HCT116 (cell line): ENCODE results near the gene VSTM2B. TPM values are rescaled to one million over a fixed set of nuclear protein-coding genes. Genes with fewer than 3 reads are reported as not detected.

ENCODE experiments used
- ATAC-seq: fragments of 200-7000 bp; cut with Tn5 transposase; 2 replicates; pipeline ENCODE4 v1.9.1; 2020; ENCODE audit warnings: mild to moderate bottlenecking, moderate library complexity
- BruUV-seq: library from RNA; stranded (reverse); fragments of 400-500 nt; replicated peaks from 2 replicates; lab custom pipeline; 2021; lab: Mats Ljungman, UMichigan
- CTCF ChIA-PET: fragments of 300-600 bp; sonication (Branson Sonifier 250); formaldehyde crosslinking; loops from one replicate; lab custom pipeline; 2021; ENCODE audit warnings: antibody characterized with exemption; lab: Charles Lee
- POLR2A ChIA-PET: fragments of 300-600, 350-600 bp; sonication (Branson Sonifier 250); formaldehyde crosslinking; loops from one replicate; lab custom pipeline; 2021; ENCODE audit warnings: antibody characterized with exemption; lab: Charles Lee
- RAD21 ChIA-PET, 2 experiments: fragments of 300-600 bp; sonication (Branson Sonifier 250); formaldehyde crosslinking; loops; one replicate each; lab custom pipeline; 2023; ENCODE audit warnings: low total read pairs in 2 of 2; ENCODE audit not compliant: uncharacterized antibody in 2 of 2, unreplicated experiment in 2 of 2, low non-redundant PET in 1 of 2; lab: Charles Lee
- DNase-seq: peaks from one replicate; pipeline ENCODE4 v3.0.0-alpha.2; 2010; ENCODE audit warnings: low read depth, low spot score
- H2AFZ ChIP-seq: fragments of 200-600 bp; shearing (Covaris generic), sonication (generic); 2 replicates; pipeline ENCODE4 v1.6.1; 2017; ENCODE audit warnings: low read depth, mixed run types, mixed read lengths, antibody characterized with exemption, low read length; ENCODE audit not compliant: poor library complexity, severe bottlenecking
- H3K27ac ChIP-seq: 2 replicates; pipeline ENCODE4 v1.5.1; 2012; ENCODE audit warnings: low read depth, low read length
- H3K27me3 ChIP-seq: fragments of 200-600 bp; sonication (generic); 2 replicates; pipeline ENCODE4 v1.6.1; 2016; ENCODE audit warnings: mixed run types, low read length, mixed read lengths; ENCODE audit not compliant: insufficient read depth
- H3K36me3 ChIP-seq, 2 experiments: fragments of 200-500 bp in 1 of 2; fragments of 200-600 bp in 1 of 2; sonication (Bioruptor generic) in 1 of 2; sonication (generic) in 1 of 2; 2 replicates each; pipeline versions ENCODE4 v1.5.1 to v1.6.1; 2014 to 2016; ENCODE audit warnings: low read length in 2 of 2, inconsistent platforms in 1 of 2, mixed read lengths in 1 of 2, mixed run types in 1 of 2; ENCODE audit not compliant: insufficient read depth in 2 of 2, control insufficient read depth in 1 of 2
- H3K4me1 ChIP-seq, 2 experiments: fragments of 200-600 bp in 1 of 2; sonication (generic) in 1 of 2; 2 replicates each; pipeline versions ENCODE4 v1.5.1 to v1.6.1; 2012 to 2017; ENCODE audit warnings: low read length in 2 of 2, inconsistent platforms in 1 of 2, mild to moderate bottlenecking in 1 of 2, mixed read lengths in 1 of 2, mixed run types in 1 of 2, moderate library complexity in 1 of 2; ENCODE audit not compliant: insufficient read depth in 2 of 2, control insufficient read depth in 1 of 2
- H3K4me2 ChIP-seq: fragments of 200-600 bp; sonication (generic); 2 replicates; pipeline ENCODE4 v1.6.1; 2017; ENCODE audit warnings: mixed run types, low read length, mixed read lengths
- H3K4me3 ChIP-seq, 2 experiments: fragments of 200-600 bp in 1 of 2; sonication (generic) in 1 of 2; replicated peaks in 1 of 2; 2 replicates each; pipeline ENCODE4 v1.5.1; 2011 to 2016; ENCODE audit warnings: low read length in 2 of 2, control low read depth in 1 of 2, low read depth in 1 of 2, mild to moderate bottlenecking in 1 of 2, mixed read lengths in 1 of 2, mixed run types in 1 of 2
- H3K79me2 ChIP-seq: fragments of 200-600 bp; sonication (generic); 2 replicates; pipeline ENCODE4 v1.6.1; 2017; ENCODE audit warnings: mild to moderate bottlenecking, mixed run types, low read length, moderate library complexity, mixed read lengths; ENCODE audit not compliant: insufficient read depth
- H3K9ac ChIP-seq: fragments of 200-600 bp; sonication (generic); 2 replicates; pipeline ENCODE4 v1.6.1; 2016; ENCODE audit warnings: low read length, mixed read lengths
- H3K9me2 ChIP-seq: fragments of 200-600 bp; sonication (generic), shearing (Covaris generic); 2 replicates; pipeline ENCODE4 v1.6.1; 2017; ENCODE audit warnings: mixed run types, mild to moderate bottlenecking, moderate library complexity; ENCODE audit not compliant: insufficient read depth
- H3K9me3 ChIP-seq, 2 experiments: fragments of 200-500 bp in 1 of 2; fragments of 200-600 bp in 1 of 2; sonication (Bioruptor generic) in 1 of 2; sonication (generic) in 1 of 2; 2 replicates each; pipeline ENCODE4 v1.6.1; 2014 to 2017; ENCODE audit warnings: low read length in 2 of 2, mixed read lengths in 2 of 2, inconsistent platforms in 1 of 2, low read depth in 1 of 2, mild to moderate bottlenecking in 1 of 2, mixed run types in 1 of 2, moderate library complexity in 1 of 2; ENCODE audit not compliant: control insufficient read depth in 1 of 2, insufficient read depth in 1 of 2
- H4K20me1 ChIP-seq: fragments of 200-600 bp; sonication (generic), shearing (Covaris generic); 2 replicates; pipeline ENCODE4 v1.6.1; 2017; ENCODE audit warnings: mixed run types, mild to moderate bottlenecking, moderate library complexity; ENCODE audit not compliant: insufficient read depth
- CEBPB ChIP-seq: IDR thresholded peaks from 2 replicates; pipeline ENCODE4 v1.6.1; 2012; ENCODE audit warnings: low read depth
- EGR1 ChIP-seq: IDR thresholded peaks from 2 replicates; pipeline ENCODE4 v1.6.1; 2012; ENCODE audit warnings: low read depth
- EZH2 ChIP-seq: fragments of 200-600 bp; sonication (generic); IDR thresholded peaks from 2 replicates; pipeline ENCODE4 v1.6.1; 2017; ENCODE audit warnings: antibody characterized with exemption, mixed run types
- EZH2phosphoT487 ChIP-seq: fragments of 200-600 bp; IDR thresholded peaks from 2 replicates; pipeline ENCODE4 v1.6.1; 2018; ENCODE audit warnings: antibody characterized with exemption, borderline replicate concordance
- FOSL1 ChIP-seq: IDR thresholded peaks from 2 replicates; pipeline ENCODE4 v1.6.1; 2012; ENCODE audit warnings: low read depth
- JUND ChIP-seq: IDR thresholded peaks from 2 replicates; pipeline ENCODE4 v1.6.1; 2012
- POLR2A ChIP-seq: IDR thresholded peaks from 2 replicates; pipeline ENCODE4 v1.7.0; 2011; ENCODE audit warnings: borderline replicate concordance; ENCODE audit not compliant: insufficient read depth, insufficient read length; ENCODE audit errors: extremely low read depth
- POLR2AphosphoS5 ChIP-seq: IDR thresholded peaks from 2 replicates; pipeline ENCODE4 v1.6.1; 2011; ENCODE audit warnings: mild to moderate bottlenecking, low read depth, low read length, moderate library complexity
- SIN3A ChIP-seq: IDR thresholded peaks from 2 replicates; pipeline ENCODE4 v1.6.1; 2012; ENCODE audit warnings: low read depth
- SP1 ChIP-seq: IDR thresholded peaks from 2 replicates; pipeline ENCODE4 v1.6.1; 2012; ENCODE audit warnings: low read depth
- SRF ChIP-seq: IDR thresholded peaks from 2 replicates; pipeline ENCODE4 v1.6.1; 2012; ENCODE audit warnings: low read depth
- TCF7L2 ChIP-seq: IDR thresholded peaks from 2 replicates; pipeline ENCODE4 v1.7.0; 2011; ENCODE audit warnings: borderline replicate concordance, inconsistent platforms; ENCODE audit not compliant: insufficient read depth, insufficient read length; ENCODE audit errors: extremely low read depth
- YY1 ChIP-seq: IDR thresholded peaks from 2 replicates; pipeline ENCODE4 v1.6.1; 2011; ENCODE audit warnings: low read length, low read depth, moderate library complexity, mild to moderate bottlenecking; ENCODE audit not compliant: insufficient replicate concordance; ENCODE audit errors: extremely low read depth
- ZFX ChIP-seq: fragments of 450-650 bp; IDR thresholded peaks from 2 replicates; pipeline ENCODE4 v1.6.1; 2017
- ZNF274 ChIP-seq: fragments of 200-500 bp; sonication (Bioruptor generic); IDR thresholded peaks from 2 replicates; pipeline ENCODE4 v1.6.1; 2014; ENCODE audit warnings: mild to moderate bottlenecking, low read depth, low read length, inconsistent platforms
- intact Hi-C: fragments of 100-400 bp; cut with micrococcal nuclease; formaldehyde crosslinking; loops from 2 replicates; pipeline ENCODE4 v1.10.0; 2022
- total RNA-seq: library from RNA; stranded (reverse); gene quantifications from one replicate; pipeline ENCODE4 v1.2.1, GENCODE V29; 2021; ENCODE audit not compliant: unreplicated experiment
- TF ChIP-seq, protein P1 (sequence below): IDR thresholded peaks from 2 replicates; pipeline ENCODE4 v1.6.1; 2012; ENCODE audit warnings: low read depth
- TF ChIP-seq, protein P2 (sequence below): IDR thresholded peaks from 2 replicates; pipeline ENCODE4 v1.6.1; 2011; ENCODE audit warnings: mild to moderate bottlenecking, low read length, moderate library complexity; ENCODE audit not compliant: insufficient replicate concordance; ENCODE audit errors: extremely low read depth
- TF ChIP-seq, protein P3 (sequence below): IDR thresholded peaks from 2 replicates; pipeline ENCODE4 v1.6.1; 2012
- TF ChIP-seq, protein P4 (sequence below): IDR thresholded peaks from 2 replicates; pipeline ENCODE4 v1.6.1; 2012

Gene VSTM2B
- total RNA-seq, 1 experiment from 2014 or later: not detected

DNA sequence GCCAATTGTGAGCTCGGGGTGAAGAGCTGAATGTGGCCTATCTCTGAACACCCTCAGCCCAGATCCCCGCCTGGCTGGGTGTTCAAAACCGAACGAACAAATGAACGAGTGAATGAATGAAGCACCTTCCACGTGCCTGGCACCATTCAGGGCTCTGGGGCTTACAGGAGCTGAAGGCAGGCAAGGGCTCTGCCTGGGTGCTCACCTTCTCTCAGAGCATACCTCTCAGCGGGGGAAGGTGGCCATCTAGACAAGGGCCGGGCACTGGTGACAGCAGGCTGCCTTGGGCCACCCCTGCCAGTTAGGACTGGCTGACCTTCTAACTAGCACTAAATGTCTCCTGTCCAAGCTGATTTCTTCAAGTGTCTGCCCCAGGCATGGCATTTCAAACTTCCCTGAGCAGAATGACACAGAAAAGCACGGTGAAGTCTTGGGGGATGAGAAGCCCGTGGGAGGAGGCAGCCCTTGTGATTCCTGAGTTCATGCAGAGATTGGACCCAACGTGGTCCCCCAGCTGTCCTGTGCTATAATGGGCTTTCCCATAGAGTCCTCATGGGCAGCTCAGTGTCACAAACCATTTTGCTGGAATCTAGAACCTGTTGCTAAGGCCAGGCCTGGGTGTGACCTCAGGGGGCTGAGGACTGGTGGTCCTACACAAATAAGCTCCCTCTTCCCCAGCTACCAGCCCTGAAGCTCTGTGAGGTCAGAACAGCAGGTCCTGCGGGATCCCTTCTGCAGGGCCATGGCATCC lies 27.9 kb upstream of the VSTM2B start (continued):
- no peak for TF ChIP-seq ZNF274
- no peak for TF ChIP-seq SIN3A
- TF ChIP-seq EZH2phosphoT487: no peak
- TF ChIP-seq POLR2A: no peak
- TF ChIP-seq YY1: no peak
- no peak for TF ChIP-seq ZFX

DNA sequence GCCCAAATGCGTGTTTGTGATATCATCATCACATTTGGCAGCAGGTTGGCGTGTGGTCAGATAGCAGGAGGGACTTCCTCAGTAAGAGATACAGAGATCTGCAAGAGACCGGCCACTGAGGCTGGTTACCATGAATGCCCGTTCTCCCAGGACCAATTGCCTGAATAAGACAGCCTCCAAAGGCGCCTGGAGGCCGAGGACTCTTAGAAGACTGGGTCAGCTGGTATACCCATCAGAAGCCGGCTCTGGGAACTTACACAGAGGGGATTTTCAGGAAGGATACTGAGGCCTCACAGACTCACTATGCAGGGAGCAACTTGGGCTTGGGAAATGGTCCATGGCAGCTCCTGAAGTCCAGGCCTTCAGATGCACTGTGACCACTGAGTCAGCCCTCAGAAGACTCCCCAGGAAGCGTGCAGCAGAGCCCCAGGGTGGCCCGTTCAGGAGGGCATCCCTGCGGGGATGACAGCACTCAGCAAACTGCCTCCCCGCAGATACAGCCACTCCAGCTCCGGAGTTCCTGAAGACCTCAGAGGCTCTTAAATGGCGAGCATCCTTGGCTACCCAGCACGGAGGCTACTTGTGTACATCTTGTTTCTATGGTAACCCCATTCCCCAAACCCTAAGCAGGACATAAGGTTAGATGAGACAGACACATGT lies 26.4 kb upstream of the VSTM2B start:
- Histone ChIP-seq H3K79me2 (no peaks in the 10 kb centered on the region), H3K4me2 (no peak overlapping the region), H3K9ac (no peak overlapping the region), H3K9me2 (no peaks in the 10 kb centered on the region), H3K27me3 (peaks cover 16% of the 10 kb centered on the region; the same call in 1 of the 2 replicates), H3K27ac (no peak overlapping the region), H3K4me1 (no peaks in the 10 kb centered on the region), H4K20me1 (no peaks in the 10 kb centered on the region), H3K36me3 (no peaks in the 10 kb centered on the region), H2AFZ (no peak overlapping the region), H3K9me3 (no peaks in the 10 kb centered on the region), H3K4me3 (no peak overlapping the region)
- RAD21 ChIA-PET: no interaction called here
- no peak for DNase-seq
- intact Hi-C loops: no loop called here
- POLR2A ChIA-PET: no interaction called here
- TF ChIP-seq SIN3A (no peak), SRF (no peak), EZH2 (no peak), CEBPB (no peak), ZFX (no peak), POLR2AphosphoS5 (no peak), TCF7L2 (no peak), FOSL1 (no peak), JUND (no peak), SP1 (no peak), EGR1 (no peak), EZH2phosphoT487 (no peak)
- TF ChIP-seq, protein P1, sequence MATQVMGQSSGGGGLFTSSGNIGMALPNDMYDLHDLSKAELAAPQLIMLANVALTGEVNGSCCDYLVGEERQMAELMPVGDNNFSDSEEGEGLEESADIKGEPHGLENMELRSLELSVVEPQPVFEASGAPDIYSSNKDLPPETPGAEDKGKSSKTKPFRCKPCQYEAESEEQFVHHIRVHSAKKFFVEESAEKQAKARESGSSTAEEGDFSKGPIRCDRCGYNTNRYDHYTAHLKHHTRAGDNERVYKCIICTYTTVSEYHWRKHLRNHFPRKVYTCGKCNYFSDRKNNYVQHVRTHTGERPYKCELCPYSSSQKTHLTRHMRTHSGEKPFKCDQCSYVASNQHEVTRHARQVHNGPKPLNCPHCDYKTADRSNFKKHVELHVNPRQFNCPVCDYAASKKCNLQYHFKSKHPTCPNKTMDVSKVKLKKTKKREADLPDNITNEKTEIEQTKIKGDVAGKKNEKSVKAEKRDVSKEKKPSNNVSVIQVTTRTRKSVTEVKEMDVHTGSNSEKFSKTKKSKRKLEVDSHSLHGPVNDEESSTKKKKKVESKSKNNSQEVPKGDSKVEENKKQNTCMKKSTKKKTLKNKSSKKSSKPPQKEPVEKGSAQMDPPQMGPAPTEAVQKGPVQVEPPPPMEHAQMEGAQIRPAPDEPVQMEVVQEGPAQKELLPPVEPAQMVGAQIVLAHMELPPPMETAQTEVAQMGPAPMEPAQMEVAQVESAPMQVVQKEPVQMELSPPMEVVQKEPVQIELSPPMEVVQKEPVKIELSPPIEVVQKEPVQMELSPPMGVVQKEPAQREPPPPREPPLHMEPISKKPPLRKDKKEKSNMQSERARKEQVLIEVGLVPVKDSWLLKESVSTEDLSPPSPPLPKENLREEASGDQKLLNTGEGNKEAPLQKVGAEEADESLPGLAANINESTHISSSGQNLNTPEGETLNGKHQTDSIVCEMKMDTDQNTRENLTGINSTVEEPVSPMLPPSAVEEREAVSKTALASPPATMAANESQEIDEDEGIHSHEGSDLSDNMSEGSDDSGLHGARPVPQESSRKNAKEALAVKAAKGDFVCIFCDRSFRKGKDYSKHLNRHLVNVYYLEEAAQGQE: no peak
- TF ChIP-seq, protein P2, sequence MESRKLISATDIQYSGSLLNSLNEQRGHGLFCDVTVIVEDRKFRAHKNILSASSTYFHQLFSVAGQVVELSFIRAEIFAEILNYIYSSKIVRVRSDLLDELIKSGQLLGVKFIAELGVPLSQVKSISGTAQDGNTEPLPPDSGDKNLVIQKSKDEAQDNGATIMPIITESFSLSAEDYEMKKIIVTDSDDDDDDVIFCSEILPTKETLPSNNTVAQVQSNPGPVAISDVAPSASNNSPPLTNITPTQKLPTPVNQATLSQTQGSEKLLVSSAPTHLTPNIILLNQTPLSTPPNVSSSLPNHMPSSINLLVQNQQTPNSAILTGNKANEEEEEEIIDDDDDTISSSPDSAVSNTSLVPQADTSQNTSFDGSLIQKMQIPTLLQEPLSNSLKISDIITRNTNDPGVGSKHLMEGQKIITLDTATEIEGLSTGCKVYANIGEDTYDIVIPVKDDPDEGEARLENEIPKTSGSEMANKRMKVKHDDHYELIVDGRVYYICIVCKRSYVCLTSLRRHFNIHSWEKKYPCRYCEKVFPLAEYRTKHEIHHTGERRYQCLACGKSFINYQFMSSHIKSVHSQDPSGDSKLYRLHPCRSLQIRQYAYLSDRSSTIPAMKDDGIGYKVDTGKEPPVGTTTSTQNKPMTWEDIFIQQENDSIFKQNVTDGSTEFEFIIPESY: no peak
- TF ChIP-seq, protein P3, sequence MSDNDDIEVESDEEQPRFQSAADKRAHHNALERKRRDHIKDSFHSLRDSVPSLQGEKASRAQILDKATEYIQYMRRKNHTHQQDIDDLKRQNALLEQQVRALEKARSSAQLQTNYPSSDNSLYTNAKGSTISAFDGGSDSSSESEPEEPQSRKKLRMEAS: no peak
- TF ChIP-seq, protein P4, sequence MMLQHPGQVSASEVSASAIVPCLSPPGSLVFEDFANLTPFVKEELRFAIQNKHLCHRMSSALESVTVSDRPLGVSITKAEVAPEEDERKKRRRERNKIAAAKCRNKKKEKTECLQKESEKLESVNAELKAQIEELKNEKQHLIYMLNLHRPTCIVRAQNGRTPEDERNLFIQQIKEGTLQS: no peak
- no peak for ATAC-seq
- no TSS peak for BruUV-seq
- CTCF ChIA-PET: no interaction called here
